WTC11 (cell line): Measurements from ENCODE around the gene GEMIN2. TPM values are rescaled to one million over a fixed set of nuclear protein-coding genes. Genes with fewer than 3 reads are reported as not detected.
A peak's percentile ranks its signal among the peaks of the same experiment; 100 is the strongest.

Source experiments
- ATAC-seq: fragments of 200-7000 bp; cut with Tn5 transposase; 2 replicates; pipeline ENCODE4 v1.10.0; 2021; ENCODE audit warnings: mild to moderate bottlenecking, moderate library complexity
- CTCF ChIA-PET: fragments of 300-600 bp; sonication (Branson Sonifier 250); formaldehyde crosslinking; loops from one replicate; lab custom pipeline; 2021; ENCODE audit warnings: antibody characterized with exemption; lab: Charles Lee
- POLR2A ChIA-PET: fragments of 350-600 bp; sonication (Branson Sonifier 250); formaldehyde crosslinking; loops from one replicate; lab custom pipeline; 2021; ENCODE audit warnings: antibody characterized with exemption; lab: Charles Lee
- DNase-seq: peaks from one replicate; pipeline ENCODE4 v3.0.0; 2021; ENCODE audit warnings: low spot score
- H3K27ac Mint-ChIP-seq: 2 replicates; pipeline ENCODE4 v1.8.0; 2021; ENCODE audit warnings: mixed read lengths
- H3K27me3 Mint-ChIP-seq: 2 replicates; pipeline ENCODE4 v1.8.0; 2021; ENCODE audit warnings: low read depth, mild to moderate bottlenecking, moderate library complexity, mixed read lengths
- H3K36me3 Mint-ChIP-seq: 2 replicates; pipeline ENCODE4 v1.8.0; 2021; ENCODE audit warnings: mixed read lengths
- H3K4me1 Mint-ChIP-seq: 2 replicates; pipeline ENCODE4 v1.8.0; 2022; ENCODE audit warnings: mixed read lengths
- H3K4me3 Mint-ChIP-seq: 2 replicates; pipeline ENCODE4 v1.8.0; 2021; ENCODE audit warnings: mild to moderate bottlenecking, moderate library complexity, mixed read lengths
- H3K9me3 Mint-ChIP-seq: 2 replicates; pipeline ENCODE4 v1.8.0; 2021; ENCODE audit warnings: mixed read lengths
- CREB1 ChIP-seq: sonication (generic); formaldehyde crosslinking; IDR thresholded peaks from 2 replicates; pipeline ENCODE4 v1.8.0; 2023; ENCODE audit warnings: mild to moderate bottlenecking, missing genetic modification reagents
- CTCF ChIP-seq: fragments of 200-600 bp; IDR thresholded peaks from 2 replicates; pipeline ENCODE4 v1.8.0; 2022; ENCODE audit warnings: antibody characterized with exemption
- E2F4 ChIP-seq: sonication (generic); formaldehyde crosslinking; IDR thresholded peaks from 2 replicates; pipeline ENCODE4 v1.8.1; 2022; ENCODE audit warnings: low read depth, mild to moderate bottlenecking, moderate library complexity, missing genetic modification reagents, borderline replicate concordance
- ELF4 ChIP-seq: sonication (generic); formaldehyde crosslinking; IDR thresholded peaks from 2 replicates; pipeline ENCODE4 v1.8.1; 2022; ENCODE audit warnings: low read depth, mild to moderate bottlenecking, moderate library complexity, missing genetic modification reagents
- FOXP4 ChIP-seq: sonication (generic); formaldehyde crosslinking; IDR thresholded peaks from 2 replicates; pipeline ENCODE4 v1.8.0; 2022; ENCODE audit warnings: mild to moderate bottlenecking, missing genetic modification reagents
- HMGA2 ChIP-seq: fragments of 250-450 bp; sonication (Bioruptor Pico); IDR thresholded peaks from 2 replicates; pipeline ENCODE4 v1.4.0; 2021; ENCODE audit warnings: mild to moderate bottlenecking, moderate library complexity
- KAT7 ChIP-seq: sonication (generic); formaldehyde crosslinking; IDR thresholded peaks from 2 replicates; pipeline ENCODE4 v1.8.1; 2023; ENCODE audit warnings: missing genetic modification reagents, mild to moderate bottlenecking, borderline replicate concordance
- MAX ChIP-seq: sonication (generic); formaldehyde crosslinking; IDR thresholded peaks from 2 replicates; pipeline ENCODE4 v1.8.0; 2022; ENCODE audit warnings: mild to moderate bottlenecking, missing genetic modification reagents
- OVOL2 ChIP-seq: fragments of 250-450 bp; sonication (Bioruptor Pico); IDR thresholded peaks from 2 replicates; pipeline ENCODE4 v1.9.0; 2021; ENCODE audit warnings: mild to moderate bottlenecking, borderline replicate concordance
- SOX15 ChIP-seq: fragments of 250-450 bp; sonication (Bioruptor Pico); IDR thresholded peaks from 2 replicates; pipeline ENCODE4 v1.9.0; 2021; ENCODE audit warnings: mild to moderate bottlenecking
- ZNF532 ChIP-seq: fragments of 250-450 bp; sonication (Bioruptor Pico); IDR thresholded peaks from 2 replicates; pipeline ENCODE4 v1.9.0; 2021; ENCODE audit warnings: mild to moderate bottlenecking, borderline replicate concordance
- total RNA-seq: library from RNA; stranded (reverse); gene quantifications from 3 replicates; pipeline ENCODE4 v1.2.3, GENCODE V29; 2021
- TF ChIP-seq, protein P1 (sequence below): sonication (generic); formaldehyde crosslinking; IDR thresholded peaks from 2 replicates; pipeline ENCODE4 v1.8.0; 2022; ENCODE audit warnings: mild to moderate bottlenecking, missing genetic modification reagents
- TF ChIP-seq, protein P2 (sequence below): sonication (generic); formaldehyde crosslinking; IDR thresholded peaks from 2 replicates; pipeline ENCODE4 v1.8.0; 2022; ENCODE audit warnings: missing genetic modification reagents
- TF ChIP-seq, protein P3 (sequence below): fragments of 250-450 bp; sonication (Bioruptor Pico); IDR thresholded peaks from 2 replicates; pipeline ENCODE4 v1.8.0; 2021; ENCODE audit warnings: mild to moderate bottlenecking
- TF ChIP-seq, protein P4 (sequence below): sonication (generic); formaldehyde crosslinking; IDR thresholded peaks from 2 replicates; pipeline ENCODE4 v1.8.0; 2022; ENCODE audit warnings: mild to moderate bottlenecking, missing genetic modification reagents

Gene GEMIN2
- total RNA-seq, 1 experiment from 2014 or later = 27.1 TPM

GRCh38 chr14:39169541-39169900, 55.4 kb downstream of the GEMIN2 start (continued):
- no peak for TF ChIP-seq ZNF532 (CRISPR knock-in tag)
- TF ChIP-seq, protein P1, sequence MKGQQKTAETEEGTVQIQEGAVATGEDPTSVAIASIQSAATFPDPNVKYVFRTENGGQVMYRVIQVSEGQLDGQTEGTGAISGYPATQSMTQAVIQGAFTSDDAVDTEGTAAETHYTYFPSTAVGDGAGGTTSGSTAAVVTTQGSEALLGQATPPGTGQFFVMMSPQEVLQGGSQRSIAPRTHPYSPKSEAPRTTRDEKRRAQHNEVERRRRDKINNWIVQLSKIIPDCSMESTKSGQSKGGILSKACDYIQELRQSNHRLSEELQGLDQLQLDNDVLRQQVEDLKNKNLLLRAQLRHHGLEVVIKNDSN (CRISPR knock-in tag) = no peak
- no peak for TF ChIP-seq HMGA2
- no peak for TF ChIP-seq OVOL2 (CRISPR knock-in tag)
- TF ChIP-seq MAX (CRISPR knock-in tag) = no peak

DNA sequence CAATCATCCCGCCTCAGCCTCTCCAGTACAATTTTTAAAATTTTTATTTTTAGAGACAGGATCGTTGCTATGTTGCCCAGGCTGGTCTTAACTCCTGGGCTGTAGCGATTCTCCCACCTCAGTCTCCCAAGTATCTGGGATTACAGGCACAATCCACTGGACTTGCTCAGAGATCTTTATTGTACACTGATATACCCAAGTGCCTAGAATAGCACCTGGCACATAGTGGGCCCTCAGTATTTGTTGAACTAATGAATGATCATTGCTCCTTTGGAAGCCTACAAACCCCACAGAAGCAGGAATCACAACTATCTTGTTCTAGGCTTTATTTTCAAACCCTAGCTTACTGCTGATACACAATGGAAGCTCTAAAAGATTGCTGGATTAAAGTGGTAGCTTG, 59.1 kb downstream of the GEMIN2 start:
- TF ChIP-seq FOXP4 (CRISPR knock-in tag) (no peak), CREB1 (CRISPR knock-in tag) (no peak), E2F4 (no peak), KAT7 (CRISPR knock-in tag) (no peak), CTCF (no peak), SOX15 (CRISPR knock-in tag) (no peak), ELF4 (no peak), MAX (CRISPR knock-in tag) (no peak)
- TF ChIP-seq, protein P2, sequence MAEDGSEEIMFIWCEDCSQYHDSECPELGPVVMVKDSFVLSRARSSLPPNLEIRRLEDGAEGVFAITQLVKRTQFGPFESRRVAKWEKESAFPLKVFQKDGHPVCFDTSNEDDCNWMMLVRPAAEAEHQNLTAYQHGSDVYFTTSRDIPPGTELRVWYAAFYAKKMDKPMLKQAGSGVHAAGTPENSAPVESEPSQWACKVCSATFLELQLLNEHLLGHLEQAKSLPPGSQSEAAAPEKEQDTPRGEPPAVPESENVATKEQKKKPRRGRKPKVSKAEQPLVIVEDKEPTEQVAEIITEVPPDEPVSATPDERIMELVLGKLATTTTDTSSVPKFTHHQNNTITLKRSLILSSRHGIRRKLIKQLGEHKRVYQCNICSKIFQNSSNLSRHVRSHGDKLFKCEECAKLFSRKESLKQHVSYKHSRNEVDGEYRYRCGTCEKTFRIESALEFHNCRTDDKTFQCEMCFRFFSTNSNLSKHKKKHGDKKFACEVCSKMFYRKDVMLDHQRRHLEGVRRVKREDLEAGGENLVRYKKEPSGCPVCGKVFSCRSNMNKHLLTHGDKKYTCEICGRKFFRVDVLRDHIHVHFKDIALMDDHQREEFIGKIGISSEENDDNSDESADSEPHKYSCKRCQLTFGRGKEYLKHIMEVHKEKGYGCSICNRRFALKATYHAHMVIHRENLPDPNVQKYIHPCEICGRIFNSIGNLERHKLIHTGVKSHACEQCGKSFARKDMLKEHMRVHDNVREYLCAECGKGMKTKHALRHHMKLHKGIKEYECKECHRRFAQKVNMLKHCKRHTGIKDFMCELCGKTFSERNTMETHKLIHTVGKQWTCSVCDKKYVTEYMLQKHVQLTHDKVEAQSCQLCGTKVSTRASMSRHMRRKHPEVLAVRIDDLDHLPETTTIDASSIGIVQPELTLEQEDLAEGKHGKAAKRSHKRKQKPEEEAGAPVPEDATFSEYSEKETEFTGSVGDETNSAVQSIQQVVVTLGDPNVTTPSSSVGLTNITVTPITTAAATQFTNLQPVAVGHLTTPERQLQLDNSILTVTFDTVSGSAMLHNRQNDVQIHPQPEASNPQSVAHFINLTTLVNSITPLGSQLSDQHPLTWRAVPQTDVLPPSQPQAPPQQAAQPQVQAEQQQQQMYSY = no peak
- TF ChIP-seq, protein P3, sequence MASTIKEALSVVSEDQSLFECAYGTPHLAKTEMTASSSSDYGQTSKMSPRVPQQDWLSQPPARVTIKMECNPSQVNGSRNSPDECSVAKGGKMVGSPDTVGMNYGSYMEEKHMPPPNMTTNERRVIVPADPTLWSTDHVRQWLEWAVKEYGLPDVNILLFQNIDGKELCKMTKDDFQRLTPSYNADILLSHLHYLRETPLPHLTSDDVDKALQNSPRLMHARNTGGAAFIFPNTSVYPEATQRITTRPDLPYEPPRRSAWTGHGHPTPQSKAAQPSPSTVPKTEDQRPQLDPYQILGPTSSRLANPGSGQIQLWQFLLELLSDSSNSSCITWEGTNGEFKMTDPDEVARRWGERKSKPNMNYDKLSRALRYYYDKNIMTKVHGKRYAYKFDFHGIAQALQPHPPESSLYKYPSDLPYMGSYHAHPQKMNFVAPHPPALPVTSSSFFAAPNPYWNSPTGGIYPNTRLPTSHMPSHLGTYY (CRISPR knock-in tag) = no peak
- TF ChIP-seq, protein P4, sequence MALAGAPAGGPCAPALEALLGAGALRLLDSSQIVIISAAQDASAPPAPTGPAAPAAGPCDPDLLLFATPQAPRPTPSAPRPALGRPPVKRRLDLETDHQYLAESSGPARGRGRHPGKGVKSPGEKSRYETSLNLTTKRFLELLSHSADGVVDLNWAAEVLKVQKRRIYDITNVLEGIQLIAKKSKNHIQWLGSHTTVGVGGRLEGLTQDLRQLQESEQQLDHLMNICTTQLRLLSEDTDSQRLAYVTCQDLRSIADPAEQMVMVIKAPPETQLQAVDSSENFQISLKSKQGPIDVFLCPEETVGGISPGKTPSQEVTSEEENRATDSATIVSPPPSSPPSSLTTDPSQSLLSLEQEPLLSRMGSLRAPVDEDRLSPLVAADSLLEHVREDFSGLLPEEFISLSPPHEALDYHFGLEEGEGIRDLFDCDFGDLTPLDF (CRISPR knock-in tag) = no peak
- CTCF ChIA-PET = no interaction called here
- Mint-ChIP-seq H3K36me3 (peaks cover 3% of the 10 kb centered on the region), H3K4me1 (peaks cover 38% of the 10 kb centered on the region), H3K27ac (0 out of 2 replicates have a peak overlapping the region, but pooled peaks have one; percentile 66), H3K27me3 (no peaks in the 10 kb centered on the region), H3K9me3 (no peaks in the 10 kb centered on the region), H3K4me3 (no peak overlapping the region)
- ATAC-seq = no peak
- POLR2A ChIA-PET = no interaction called here
- no peak for DNase-seq
